ENCODE measurements around the gene ALKBH4.

ALKBH4 gene

DNA sequence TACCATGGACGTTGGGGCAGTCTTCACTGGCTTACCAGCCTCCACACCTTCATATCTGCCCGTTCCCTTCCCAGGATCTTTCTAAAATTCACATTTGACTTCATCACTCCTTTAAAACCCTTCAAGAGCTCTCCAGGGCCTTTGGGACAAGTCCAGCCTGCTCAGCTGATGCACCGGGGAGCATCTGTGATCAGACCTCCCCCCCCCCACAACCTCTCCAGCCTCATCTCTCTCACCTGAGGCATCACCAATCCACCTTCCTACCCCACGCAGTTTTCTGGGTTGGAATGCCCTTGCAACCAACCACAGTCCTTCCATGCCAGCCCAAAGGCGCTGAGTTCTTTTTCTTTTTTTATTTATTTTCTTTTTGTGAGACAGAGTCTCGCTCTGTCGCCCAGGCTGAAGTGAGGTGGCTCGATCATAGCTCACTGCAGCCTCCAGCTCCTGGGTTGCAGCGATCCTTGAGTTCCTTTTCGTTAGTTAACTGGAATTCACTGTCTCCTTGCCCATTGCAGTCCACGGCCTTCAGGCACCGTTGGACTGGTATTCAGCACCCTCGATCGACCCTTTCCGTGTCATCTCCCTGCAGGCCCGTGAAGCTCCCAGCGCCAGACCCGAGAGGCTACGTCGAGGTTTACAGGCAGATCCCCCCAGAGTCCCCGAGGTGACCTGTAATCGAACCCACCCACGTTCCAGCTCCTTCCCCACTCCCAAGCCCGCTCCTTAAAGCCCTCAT is 654 bp downstream of the ALKBH4 start:
- Histone ChIP-seq H3K27me3 (replicated peaks; ENCODE audit: insufficient read depth, low read length) (no peaks in the 10 kb centered on the region), H2AFZ (ENCODE audit: low read length) (peak overlapping the region; percentile 99), H3K36me3 (replicated peaks; ENCODE audit: insufficient read depth, low read length) (no peaks in the 10 kb centered on the region), H3K4me3 (ENCODE audit: low read length) (peak overlapping the region; percentile 100), H3K4me1 (ENCODE audit: low read length) (peaks cover 10% of the 10 kb centered on the region; the same call in 1 of the 2 replicates), H3K9me3 (replicated peaks; ENCODE audit: insufficient read depth, low read length) (no peaks in the 10 kb centered on the region), H3K9me2 (replicated peaks; ENCODE audit: insufficient read depth, low read length) (no peaks in the 10 kb centered on the region), H3K9ac (ENCODE audit: low read length) (peak overlapping the region; percentile 88), H3F3A (ENCODE audit: insufficient read depth, low read length) (peaks cover 11% of the 10 kb centered on the region), H3K27ac (ENCODE audit: low read length) (no peak overlapping the region), H4K20me1 (ENCODE audit: insufficient read depth, low read length) (no peaks in the 10 kb centered on the region), H3K4me2 (ENCODE audit: low read depth, low read length) (peak overlapping the region; percentile 98), H3K79me2 (ENCODE audit: low read length) (peaks cover 67% of the 10 kb centered on the region)
- DNase-seq, result peak; percentile 7
- no peak for TF ChIP-seq CTCF (IDR thresholded peaks at IDR 0.05; ENCODE audit: low read length)
- TF ChIP-seq EZH2phosphoT487 (IDR thresholded peaks at IDR 0.05; ENCODE audit: low read length), result no peak
- no peak for TF ChIP-seq EZH2 (optimal IDR thresholded peaks at IDR 0.05; ENCODE audit: low read depth, low read length)

DNA sequence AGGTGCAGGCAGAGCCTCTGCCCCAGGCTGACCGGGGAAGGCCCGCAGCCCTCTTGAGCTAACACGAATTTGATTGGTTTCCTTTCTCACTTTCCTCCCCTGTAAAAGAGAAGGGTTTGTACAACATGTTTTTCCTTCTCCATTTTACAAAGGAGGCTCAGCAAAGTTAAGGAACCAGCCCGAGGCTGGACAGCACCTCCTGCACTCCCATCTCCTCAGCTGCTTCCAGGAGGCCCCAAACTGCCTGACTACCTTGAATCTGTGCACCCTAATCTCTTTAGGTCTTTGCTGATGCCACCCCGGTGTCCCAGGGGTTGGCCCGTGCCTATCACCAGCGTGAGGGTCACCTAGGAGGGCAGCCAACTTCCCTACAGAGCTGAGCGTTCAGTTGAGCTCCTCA is 4.2 kb downstream of the ALKBH4 start:
- Histone ChIP-seq H2AFZ (ENCODE audit: low read length) (no peak overlapping the region), H4K20me1 (ENCODE audit: insufficient read depth, low read length) (no peaks in the 10 kb centered on the region), H3K9ac (ENCODE audit: low read length) (no peak overlapping the region), H3K4me2 (ENCODE audit: low read depth, low read length) (no peak overlapping the region), H3K27me3 (replicated peaks; ENCODE audit: insufficient read depth, low read length) (no peaks in the 10 kb centered on the region), H3K79me2 (ENCODE audit: low read length) (peaks cover 32% of the 10 kb centered on the region), H3K27ac (ENCODE audit: low read length) (no peak overlapping the region; the same call in 1 of the 2 replicates), H3K9me3 (replicated peaks; ENCODE audit: insufficient read depth, low read length) (no peaks in the 10 kb centered on the region), H3F3A (ENCODE audit: insufficient read depth, low read length) (peaks cover 4% of the 10 kb centered on the region; the same call in 1 of the 2 replicates), H3K4me1 (ENCODE audit: low read length) (peaks cover 5% of the 10 kb centered on the region; the same call in 1 of the 2 replicates), H3K4me3 (ENCODE audit: low read length) (no peak overlapping the region), H3K9me2 (replicated peaks; ENCODE audit: insufficient read depth, low read length) (no peaks in the 10 kb centered on the region), H3K36me3 (replicated peaks; ENCODE audit: insufficient read depth, low read length) (no peaks in the 10 kb centered on the region)
- DNase-seq, result no peak
- TF ChIP-seq EZH2phosphoT487 (IDR thresholded peaks at IDR 0.05; ENCODE audit: low read length) (no peak), EZH2 (optimal IDR thresholded peaks at IDR 0.05; ENCODE audit: low read depth, low read length) (no peak), CTCF (IDR thresholded peaks at IDR 0.05; ENCODE audit: low read length) (no peak)

DNA sequence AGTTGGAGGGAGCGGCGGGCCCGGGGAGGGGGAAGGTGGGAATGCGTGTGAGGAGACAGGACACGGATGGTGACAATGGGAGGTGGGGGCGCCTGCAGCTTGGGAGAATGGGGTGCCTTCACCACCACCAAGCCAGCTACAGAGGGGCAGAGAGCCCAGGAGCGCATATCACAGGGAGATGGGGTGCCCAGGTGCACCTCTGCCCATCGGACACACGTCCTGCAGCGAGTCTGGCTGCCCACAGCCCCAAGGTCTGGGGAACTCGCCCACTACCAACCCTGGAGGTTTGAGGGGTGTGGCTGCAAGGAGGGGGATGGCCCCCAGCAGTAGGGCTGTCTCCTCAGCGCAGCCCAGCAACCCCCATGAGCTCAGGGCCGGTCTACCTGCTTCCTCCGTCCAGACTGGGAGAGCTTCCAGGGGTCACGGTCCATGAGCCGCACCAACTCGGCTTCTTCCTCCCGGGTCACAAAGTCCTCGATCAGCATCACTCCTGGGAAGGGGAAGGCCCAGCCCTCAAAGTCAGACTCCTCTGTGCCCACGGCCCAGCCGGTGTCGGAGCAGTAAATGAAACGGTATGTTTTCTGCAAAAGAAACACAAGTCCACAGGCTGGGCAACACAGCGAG is 5.3 kb downstream of the ALKBH4 start:
- no peaks in the 10 kb centered on the region for H4K20me1 ChIP-seq (ENCODE audit: insufficient read depth, low read length)
- H2AFZ ChIP-seq (ENCODE audit: low read length), result no peak overlapping the region
- H3K4me1 ChIP-seq (ENCODE audit: low read length), result peaks cover 5% of the 10 kb centered on the region; the same call in 1 of the 2 replicates
- H3K36me3 ChIP-seq (replicated peaks; ENCODE audit: insufficient read depth, low read length), result no peaks in the 10 kb centered on the region
- DNase-seq, result no peak
- H3K9me3 ChIP-seq (replicated peaks; ENCODE audit: insufficient read depth, low read length), result no peaks in the 10 kb centered on the region
- peaks cover 22% of the 10 kb centered on the region for H3K79me2 ChIP-seq (ENCODE audit: low read length)
- no peak overlapping the region for H3K4me2 ChIP-seq (ENCODE audit: low read depth, low read length)
- H3K27me3 ChIP-seq (replicated peaks; ENCODE audit: insufficient read depth, low read length), result no peaks in the 10 kb centered on the region
- TF ChIP-seq CTCF (IDR thresholded peaks at IDR 0.05; ENCODE audit: low read length), result no peak
- no peak for TF ChIP-seq EZH2phosphoT487 (IDR thresholded peaks at IDR 0.05; ENCODE audit: low read length)
- no peak for TF ChIP-seq EZH2 (optimal IDR thresholded peaks at IDR 0.05; ENCODE audit: low read depth, low read length)
- no peak overlapping the region for H3K4me3 ChIP-seq (ENCODE audit: low read length)
- no peak overlapping the region for H3K9ac ChIP-seq (ENCODE audit: low read length)
- H3K9me2 ChIP-seq (replicated peaks; ENCODE audit: insufficient read depth, low read length), result no peaks in the 10 kb centered on the region
- no peak overlapping the region for H3K27ac ChIP-seq (ENCODE audit: low read length)
- no peaks in the 10 kb centered on the region for H3F3A ChIP-seq (ENCODE audit: insufficient read depth, low read length)

Data from MM.1S (cell line).